BLaER1 treated with 17β-estradiol and CSF1 and Interleukin-3, amounts not matched to agents 10 nM and 100 nM (cell line): ENCODE results near the gene SLC1A6.
"Not testable (repeated sequence)": the region's sequence is repeated elsewhere in the genome, so short reads cannot be mapped to it uniquely, and the experiment has no call there.

Experiments used
- H3K27ac ChIP-seq, 11 experiments: shearing (Covaris generic); formaldehyde crosslinking; 2 replicates each; pipeline ENCODE4 v1.8.1; 2022
- H3K27me3 ChIP-seq, 11 experiments: shearing (Covaris generic); formaldehyde crosslinking; 2 replicates each; pipeline ENCODE4 v1.8.1; 2022
- H3K36me3 ChIP-seq, 11 experiments: shearing (Covaris generic); formaldehyde crosslinking; 2 replicates each; pipeline ENCODE4 v1.8.1; 2022
- H3K4me1 ChIP-seq, 10 experiments: shearing (Covaris generic); formaldehyde crosslinking; 2 replicates each; pipeline ENCODE4 v1.8.1; 2022
- H3K4me2 ChIP-seq, 11 experiments: shearing (Covaris generic); formaldehyde crosslinking; 2 replicates each; pipeline ENCODE4 v1.8.1; 2022
- H3K4me3 ChIP-seq, 10 experiments: shearing (Covaris generic); formaldehyde crosslinking; 2 replicates each; pipeline ENCODE4 v1.8.1; 2022
- H3K9ac ChIP-seq, 11 experiments: shearing (Covaris generic); formaldehyde crosslinking; 2 replicates each; pipeline ENCODE4 v1.8.1; 2022
- H3K9me3 ChIP-seq, 11 experiments: shearing (Covaris generic); formaldehyde crosslinking; replicated peaks in 1 of 11; 2 replicates each; pipeline ENCODE4 v1.8.1; 2022
- H4K20me1 ChIP-seq, 11 experiments: shearing (Covaris generic); formaldehyde crosslinking; 2 replicates each; pipeline ENCODE4 v1.8.1; 2022
- Cebpa-rat ChIP-seq, 11 experiments: shearing (Covaris generic); IDR thresholded peaks; 2 replicates each; pipeline ENCODE4 v1.8.1; 2022

SLC1A6 gene

GRCh38 chr19:14979476-14980255 lies at the start of gene SLC1A6:
SLC1A6 (minus strand) TSS chr19:14979864; CDS start chr19:14972910, 6,954 bp downstream.
- TF ChIP-seq Cebpa-rat (IDR thresholded peaks at IDR 0.05) = no peak
- peak within 1 kb of the TSS in 5 of 11 experiments; percentile 11 to 36 (median 32); a peak in 3 of 22 replicates for H3K9ac ChIP-seq
- H3K4me1 ChIP-seq = peaks cover 0 to 10% (median 5%) of the 10 kb centered on the region in 10 experiments; a peak in 7 of 20 replicates
- no peaks in the 10 kb centered on the region for H3K36me3 ChIP-seq
- H3K4me3 ChIP-seq = peak within 1 kb of the TSS; percentile 32 to 64 (median 50); a peak in 19 of 20 replicates
- H3K9me3 ChIP-seq = no peaks in the 10 kb centered on the region
- peak within 1 kb of the TSS; percentile 60 to 73 (median 66) for H3K4me2 ChIP-seq
- peaks cover 32 to 45% (median 41%) of the 10 kb centered on the region in 11 experiments for H3K27me3 ChIP-seq
- no peaks in the 10 kb centered on the region; a peak in 1 of 22 replicates for H4K20me1 ChIP-seq
- no peak within 1 kb of the TSS for H3K27ac ChIP-seq

GRCh38 chr19:15028490-15028889 lies 48.8 kb upstream of the SLC1A6 start:
- H3K4me1 ChIP-seq = 0 out of 20 replicates have a peak, but pooled peaks cover 0 to 3% (median 0%) of the 10 kb centered on the region in 10 experiments
- H3K9ac ChIP-seq = no peak overlapping the region
- no peaks in the 10 kb centered on the region for H4K20me1 ChIP-seq
- H3K36me3 ChIP-seq = no peaks in the 10 kb centered on the region
- no peaks in the 10 kb centered on the region for H3K27me3 ChIP-seq
- H3K4me2 ChIP-seq = no peak overlapping the region
- TF ChIP-seq Cebpa-rat (IDR thresholded peaks at IDR 0.05) = peak in 1 of 11 experiments; percentile 20; a peak in 1 of 22 replicates
- H3K9me3 ChIP-seq = peaks cover 0 to 5% (median 0%) of the 10 kb centered on the region in 11 experiments; a peak in 1 of 22 replicates
- H3K4me3 ChIP-seq = no peak overlapping the region
- H3K27ac ChIP-seq = no peak overlapping the region

GRCh38 chr19:15025217-15025616 lies 45.6 kb upstream of the SLC1A6 start:
- Histone ChIP-seq H3K4me1 (0 out of 20 replicates have a peak, but pooled peaks cover 0 to 3% (median 0%) of the 10 kb centered on the region in 10 experiments), H3K27me3 (no peaks in the 10 kb centered on the region), H3K36me3 (no peaks in the 10 kb centered on the region), H3K27ac (no peak overlapping the region), H3K4me3 (no peak overlapping the region), H4K20me1 (no peaks in the 10 kb centered on the region), H3K9me3 (no peaks in the 10 kb centered on the region), H3K9ac (no peak overlapping the region), H3K4me2 (no peak overlapping the region)
- TF ChIP-seq Cebpa-rat (IDR thresholded peaks at IDR 0.05) = no peak

DNA sequence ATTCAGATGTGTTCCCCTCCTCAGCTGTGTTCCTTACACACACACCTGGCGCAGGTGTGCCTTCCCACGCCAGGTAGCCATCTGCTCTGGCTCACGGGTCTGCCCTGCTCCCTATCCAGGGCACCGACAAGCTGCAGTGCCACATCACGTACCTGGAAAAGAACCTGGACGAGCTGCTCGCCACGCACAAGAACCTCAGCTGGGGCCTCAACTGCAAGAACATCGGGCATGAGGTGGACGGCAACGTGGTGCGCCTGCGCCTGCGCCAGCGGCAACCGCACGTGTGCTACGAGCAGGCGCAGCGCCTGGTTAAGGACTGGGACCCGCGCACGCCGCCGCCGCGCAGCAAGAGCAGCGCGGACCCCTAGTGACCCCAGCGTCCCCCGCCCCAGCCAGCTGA lies 43.1 kb upstream of the SLC1A6 start:
- H3K4me1 ChIP-seq = 0 out of 20 replicates have a peak, but pooled peaks cover 0 to 3% (median 0%) of the 10 kb centered on the region in 10 experiments
- H3K9ac ChIP-seq = no peak overlapping the region
- no peaks in the 10 kb centered on the region for H3K27me3 ChIP-seq
- no peak overlapping the region for H3K4me2 ChIP-seq
- no peak for TF ChIP-seq Cebpa-rat (IDR thresholded peaks at IDR 0.05)
- no peaks in the 10 kb centered on the region for H3K36me3 ChIP-seq
- no peak overlapping the region for H3K27ac ChIP-seq
- H4K20me1 ChIP-seq = no peaks in the 10 kb centered on the region; a peak in 1 of 22 replicates
- H3K9me3 ChIP-seq = no peaks in the 10 kb centered on the region
- H3K4me3 ChIP-seq = no peak overlapping the region

- Histone ChIP-seq H3K4me3 (no peak overlapping the region), H3K27me3 (no peaks in the 10 kb centered on the region), H3K9me3 (no peaks in the 10 kb centered on the region), H3K27ac (no peak overlapping the region), H3K9ac (no peak overlapping the region), H4K20me1 (no peaks in the 10 kb centered on the region; a peak in 1 of 22 replicates), H3K4me1 (0 out of 20 replicates have a peak, but pooled peaks cover 0 to 3% (median 0%) of the 10 kb centered on the region in 10 experiments), H3K4me2 (no peak overlapping the region), H3K36me3 (no peaks in the 10 kb centered on the region)
- TF ChIP-seq Cebpa-rat (IDR thresholded peaks at IDR 0.05) = no peak
These were observed 41.8 kb upstream of the SLC1A6 start for GRCh38 chr19:15021286-15022007.

- not testable (repeated sequence) for H3K27me3 ChIP-seq, H3K27ac ChIP-seq, H3K9me3 ChIP-seq, H3K9ac ChIP-seq, H4K20me1 ChIP-seq, H3K4me2 ChIP-seq, H3K4me1 ChIP-seq, H3K4me3 ChIP-seq, H3K36me3 ChIP-seq
These were observed 39.2 kb upstream of the SLC1A6 start for GRCh38 chr19:15018836-15019235.

DNA sequence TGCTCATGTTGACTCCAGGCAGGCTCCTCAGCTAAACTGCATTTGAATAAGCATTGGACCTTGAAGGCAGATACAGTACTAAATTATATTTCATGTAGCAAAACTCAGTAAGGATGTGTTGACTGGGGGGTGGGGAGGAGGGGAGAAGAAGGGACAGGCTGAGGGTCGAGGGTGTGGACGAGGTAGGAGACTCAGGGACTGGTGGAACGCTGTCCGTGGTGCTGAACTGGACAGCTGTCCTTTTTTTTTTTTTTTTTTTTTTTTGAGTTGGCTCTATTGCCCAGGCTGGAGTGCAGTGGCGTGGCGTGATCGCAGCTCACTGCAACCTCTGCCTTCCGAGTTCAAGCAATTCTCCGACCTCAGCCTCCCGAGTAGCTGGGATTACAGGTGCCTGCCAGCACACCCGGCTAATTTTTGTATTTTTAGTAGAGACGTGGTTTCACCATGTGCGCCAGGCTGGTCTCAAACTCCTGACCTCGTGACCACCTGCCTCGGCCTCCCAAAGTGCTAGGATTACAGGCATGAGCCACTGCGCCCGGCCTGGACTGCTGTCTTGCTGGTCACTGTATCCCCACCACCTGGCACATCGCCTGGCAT lies 36.4 kb upstream of the SLC1A6 start:
- Histone ChIP-seq H3K4me2 (no peak overlapping the region), H4K20me1 (no peaks in the 10 kb centered on the region; a peak in 1 of 22 replicates), H3K4me1 (no peaks in the 10 kb centered on the region), H3K27ac (no peak overlapping the region), H3K27me3 (no peaks in the 10 kb centered on the region), H3K9ac (no peak overlapping the region), H3K9me3 (peaks cover 0 to 2% (median 0%) of the 10 kb centered on the region in 11 experiments; a peak in 1 of 22 replicates), H3K36me3 (no peaks in the 10 kb centered on the region), H3K4me3 (no peak overlapping the region)
- TF ChIP-seq Cebpa-rat (IDR thresholded peaks at IDR 0.05) = no peak

GRCh38 chr19:15014579-15014978 lies 34.9 kb upstream of the SLC1A6 start:
- H3K4me2 ChIP-seq = no peak overlapping the region
- H3K4me3 ChIP-seq = no peak overlapping the region
- H3K36me3 ChIP-seq = no peaks in the 10 kb centered on the region
- H3K9ac ChIP-seq = no peak overlapping the region
- H3K27me3 ChIP-seq = no peaks in the 10 kb centered on the region
- H3K27ac ChIP-seq = no peak overlapping the region
- peaks cover 0 to 3% (median 0%) of the 10 kb centered on the region in 11 experiments; a peak in 1 of 22 replicates for H3K9me3 ChIP-seq
- no peaks in the 10 kb centered on the region; a peak in 1 of 22 replicates for H4K20me1 ChIP-seq
- TF ChIP-seq Cebpa-rat (IDR thresholded peaks at IDR 0.05) = no peak
- no peaks in the 10 kb centered on the region for H3K4me1 ChIP-seq
